ENCODE data around the gene DERA. TPM values are rescaled to one million over a fixed set of nuclear protein-coding genes. Genes with fewer than 3 reads are reported as not detected.
"Not testable (repeated sequence)": the region's sequence is repeated elsewhere in the genome, so short reads cannot be mapped to it uniquely, and the experiment has no call there.

Gene DERA
- polyA plus RNA-seq, 4 donors, result 46.9 to 57.8 (median 51.3) TPM

GRCh38 chr12:15997910-15998309, 86.8 kb downstream of the DERA start:
- no peak for DNase-seq (ENCODE audit: low read depth in 4 of 4, low spot score in 3 of 4)

- DNase-seq (ENCODE audit: low read depth in 4 of 4, low spot score in 3 of 4), result no peak
Measured at GRCh38 chr12:16002880-16003279, 91.7 kb downstream of the DERA start.

- DNase-seq (ENCODE audit: low read depth in 4 of 4, low spot score in 3 of 4), result no peak
Measured at GRCh38 chr12:16003460-16003859, 92.3 kb downstream of the DERA start.

- no peak for DNase-seq (ENCODE audit: low read depth in 4 of 4, low spot score in 3 of 4)
Measured at GRCh38 chr12:16006752-16007151, 95.6 kb downstream of the DERA start.

- DNase-seq (ENCODE audit: low read depth in 4 of 4, low spot score in 3 of 4), result no peak
Measured at GRCh38 chr12:16008421-16008824, 97.3 kb downstream of the DERA start.

GRCh38 chr12:16012117-16012516, 101.0 kb downstream of the DERA start:
- DNase-seq (ENCODE audit: low read depth in 4 of 4, low spot score in 3 of 4), result no peak

DNA sequence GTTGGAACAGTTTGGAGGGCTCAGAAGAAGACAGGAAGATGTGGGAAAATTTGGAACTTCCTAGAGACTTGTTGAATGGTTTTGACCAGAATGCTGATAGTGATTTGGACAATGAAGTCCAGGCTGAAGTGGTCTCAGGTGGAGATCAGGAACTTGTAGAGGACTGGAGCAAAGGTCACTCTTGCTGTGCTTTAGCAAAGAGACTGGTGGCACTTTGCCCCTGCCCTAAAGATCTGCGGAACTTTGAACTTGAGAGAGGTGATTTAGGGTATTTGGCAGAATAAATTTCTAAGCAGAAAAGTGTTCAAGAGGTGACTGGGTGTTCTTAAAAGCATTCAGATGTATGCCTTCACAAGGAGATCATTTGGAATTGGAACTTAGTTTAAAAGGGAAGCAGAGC, 102.6 kb downstream of the DERA start:
- DNase-seq (ENCODE audit: low read depth in 4 of 4, low spot score in 3 of 4), result not testable (repeated sequence)

GRCh38 chr12:16014394-16014793, 103.3 kb downstream of the DERA start:
- not testable (repeated sequence) for DNase-seq (ENCODE audit: low read depth in 4 of 4, low spot score in 3 of 4)

DNA sequence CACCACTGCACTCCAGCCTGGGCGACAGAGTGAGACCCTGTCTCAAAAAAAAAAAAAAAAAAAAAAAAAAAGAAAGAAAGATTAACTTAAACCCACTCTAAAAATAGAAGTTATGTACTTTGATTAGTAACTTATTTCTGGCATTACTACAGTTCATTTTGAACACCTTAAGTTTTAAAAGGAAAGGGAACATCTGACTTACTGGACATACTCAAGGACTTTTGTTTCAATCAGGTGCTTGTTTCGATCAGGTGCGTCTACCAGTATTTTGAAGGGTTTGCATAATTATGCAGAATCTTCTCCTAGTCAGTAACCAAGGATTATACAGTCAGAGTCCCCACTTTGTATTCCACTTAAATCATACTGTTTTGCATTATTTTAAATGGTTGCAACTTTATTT, 105.6 kb downstream of the DERA start:
- DNase-seq (ENCODE audit: low read depth in 4 of 4, low spot score in 3 of 4), result no peak

GRCh38 chr12:16018306-16018705, 107.2 kb downstream of the DERA start:
- no peak for DNase-seq (ENCODE audit: low read depth in 4 of 4, low spot score in 3 of 4)

DNA sequence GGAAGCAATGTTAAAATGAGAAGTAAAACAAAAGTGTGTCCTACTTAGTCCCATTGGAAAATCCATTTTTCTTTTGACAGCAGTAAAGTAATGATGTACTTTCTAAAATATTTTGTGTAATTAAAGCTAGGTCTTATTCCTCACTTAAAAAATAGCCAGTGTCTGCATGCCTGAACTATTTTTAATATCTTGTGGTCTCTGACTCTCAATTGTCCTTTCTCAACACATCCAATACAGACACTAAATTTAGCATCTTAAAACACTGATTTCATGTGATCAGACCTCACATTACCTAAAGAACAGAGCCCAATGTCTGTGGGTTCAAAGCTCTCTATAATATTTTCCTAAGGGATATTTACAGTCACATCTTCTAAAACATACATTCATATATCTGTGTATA, 108.0 kb downstream of the DERA start:
- DNase-seq (ENCODE audit: low read depth in 4 of 4, low spot score in 3 of 4), result no peak

- no peak for DNase-seq (ENCODE audit: low read depth in 4 of 4, low spot score in 3 of 4)
Measured at GRCh38 chr12:16020031-16020430, 108.9 kb downstream of the DERA start.

DNA sequence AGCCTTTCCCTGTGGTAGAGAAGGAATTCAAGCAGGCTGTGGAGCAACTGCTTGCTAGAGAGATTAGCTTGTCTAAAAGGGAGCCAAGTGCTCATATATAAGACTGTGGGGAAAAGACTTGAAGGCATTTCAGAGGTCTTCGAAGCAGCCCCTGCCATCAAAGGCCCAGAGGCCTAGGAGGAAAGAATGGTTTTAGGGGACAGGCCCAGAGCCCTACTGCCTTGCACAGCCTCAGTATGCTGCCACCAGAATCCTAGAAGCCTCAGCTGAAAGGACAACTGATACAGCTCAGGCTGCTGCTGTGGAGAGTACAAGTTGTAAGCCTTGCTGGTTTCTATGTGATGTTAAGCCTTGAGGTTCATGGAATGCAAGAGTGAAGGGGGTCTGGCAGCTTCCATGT, 109.9 kb downstream of the DERA start:
- DNase-seq (ENCODE audit: low read depth in 4 of 4, low spot score in 3 of 4), result no peak

- no peak for DNase-seq (ENCODE audit: low read depth in 4 of 4, low spot score in 3 of 4)
Measured at GRCh38 chr12:16021676-16022075, 110.5 kb downstream of the DERA start.

DNA sequence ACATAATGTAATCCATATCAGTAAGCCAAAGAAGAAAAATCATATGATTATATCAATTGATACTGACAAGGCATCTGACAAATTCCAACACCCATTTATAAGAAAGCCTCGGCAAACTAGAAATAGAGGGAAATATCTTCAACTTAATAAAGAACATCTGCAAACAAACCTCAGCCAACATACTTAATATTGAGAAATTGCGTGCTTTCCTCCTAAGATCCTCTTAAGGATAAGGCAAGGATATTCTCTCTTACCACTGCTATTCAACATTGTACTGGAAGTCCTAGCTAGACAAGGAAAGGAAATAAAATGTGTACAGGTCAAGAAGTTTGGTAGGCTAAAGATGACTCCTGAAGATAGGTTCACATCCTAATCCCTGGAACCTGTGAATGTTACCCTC, 115.9 kb downstream of the DERA start:
- no peak for DNase-seq (ENCODE audit: low read depth in 4 of 4, low spot score in 3 of 4)

DNA sequence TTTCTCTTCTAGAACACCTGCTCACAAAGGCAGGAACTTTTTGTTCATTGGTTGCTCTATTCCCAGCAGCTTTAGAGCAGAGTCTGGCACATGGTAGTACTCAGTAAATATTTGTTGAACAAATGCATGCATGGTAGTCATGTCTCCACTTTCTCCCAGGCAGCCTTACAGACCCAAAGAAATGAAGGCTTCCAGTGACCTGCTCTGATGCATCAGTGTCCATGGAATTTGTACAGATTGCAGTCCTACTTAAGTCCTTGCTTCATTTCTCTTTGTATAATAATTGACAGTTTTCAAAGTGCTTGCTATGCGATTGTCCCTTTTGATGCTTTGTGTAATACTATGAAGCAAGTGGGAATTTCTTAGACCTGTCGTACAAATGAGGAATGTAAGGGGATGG, 119.6 kb downstream of the DERA start:
- no peak for DNase-seq (ENCODE audit: low read depth in 4 of 4, low spot score in 3 of 4)

- no peak for DNase-seq (ENCODE audit: low read depth in 4 of 4, low spot score in 3 of 4)
Measured at GRCh38 chr12:16034136-16034817, 123.1 kb downstream of the DERA start.

DNA sequence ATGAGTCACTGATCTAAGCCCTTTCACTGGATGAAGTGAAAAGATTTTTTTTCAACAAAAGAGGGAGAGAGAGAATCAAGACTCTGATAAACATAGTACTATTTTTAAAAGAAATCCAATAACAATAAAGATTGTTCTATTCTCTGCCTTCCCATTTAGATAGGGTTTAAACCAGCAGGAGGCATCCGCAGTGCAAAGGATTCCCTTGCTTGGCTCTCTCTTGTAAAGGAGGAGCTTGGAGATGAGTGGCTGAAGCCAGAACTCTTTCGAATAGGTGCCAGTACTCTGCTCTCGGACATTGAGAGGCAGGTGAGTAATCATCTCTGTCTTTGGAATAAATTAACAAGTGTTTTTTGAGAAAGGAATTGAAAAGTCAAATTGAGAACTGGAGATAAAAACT, 124.9 kb downstream of the DERA start:
- no peak for DNase-seq (ENCODE audit: low read depth in 4 of 4, low spot score in 3 of 4)

GRCh38 chr12:16037533-16037932, 126.4 kb downstream of the DERA start:
- DNase-seq (ENCODE audit: low read depth in 4 of 4, low spot score in 3 of 4), result no peak

DNA sequence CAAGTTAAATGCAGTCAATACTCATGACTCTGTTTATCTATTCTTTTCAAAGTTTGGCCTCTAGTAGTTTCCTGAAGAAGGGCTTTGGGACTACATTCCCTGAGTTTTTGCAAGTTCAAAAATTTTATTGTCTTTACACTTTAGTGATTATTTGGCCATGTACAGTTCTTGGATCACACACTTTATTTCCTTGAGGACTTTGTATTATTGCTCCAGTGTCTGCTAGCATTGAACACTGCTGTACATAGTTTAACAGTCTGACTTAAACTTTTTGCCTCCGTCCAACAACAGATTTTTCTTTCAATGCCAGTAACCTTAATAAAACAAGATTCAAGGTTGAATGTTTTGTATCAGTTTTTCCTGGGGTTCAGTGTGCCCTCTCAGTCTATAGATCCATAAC, 132.3 kb downstream of the DERA start:
- no peak for DNase-seq (ENCODE audit: low read depth in 4 of 4, low spot score in 3 of 4)

GRCh38 chr12:16046266-16046665, 135.1 kb downstream of the DERA start:
- no peak for DNase-seq (ENCODE audit: low read depth in 4 of 4, low spot score in 3 of 4)

DNA sequence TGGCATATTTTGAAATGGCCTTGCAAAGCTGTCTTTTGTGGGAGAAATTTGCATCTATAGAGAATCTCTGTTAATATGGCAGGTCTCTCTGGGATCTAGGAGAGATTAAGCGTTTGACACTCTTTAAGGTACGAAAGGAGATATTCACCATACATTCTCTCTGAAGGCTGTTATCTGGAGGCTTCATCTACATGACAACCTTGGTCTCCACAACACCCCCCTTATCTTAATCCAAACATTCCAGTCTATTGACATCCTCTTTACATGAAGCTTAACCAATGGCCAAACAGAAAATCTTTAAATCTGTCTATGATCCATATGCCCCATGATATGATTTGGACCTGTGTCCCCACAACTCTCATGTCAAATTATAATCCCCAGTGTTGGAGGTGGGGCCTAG, 137.4 kb downstream of the DERA start:
- DNase-seq (ENCODE audit: low read depth in 4 of 4, low spot score in 3 of 4), result no peak

GRCh38 chr12:16056910-16057309, 145.8 kb downstream of the DERA start:
- DNase-seq (ENCODE audit: low read depth in 4 of 4, low spot score in 3 of 4), result no peak
